NT2/D1 (cell line): ENCODE measurements around the gene FOXO6.

Experiments
- SUZ12 ChIP-seq: IDR thresholded peaks from 2 replicates; pipeline ENCODE4 v1.6.1; 2011; ENCODE audit not compliant: insufficient read length, insufficient read depth; ENCODE audit errors: extremely low read depth
- ZNF274 ChIP-seq: IDR thresholded peaks from 2 replicates; pipeline ENCODE4 v1.6.1; 2011; ENCODE audit warnings: mild to moderate bottlenecking, low read depth, low read length

DNA sequence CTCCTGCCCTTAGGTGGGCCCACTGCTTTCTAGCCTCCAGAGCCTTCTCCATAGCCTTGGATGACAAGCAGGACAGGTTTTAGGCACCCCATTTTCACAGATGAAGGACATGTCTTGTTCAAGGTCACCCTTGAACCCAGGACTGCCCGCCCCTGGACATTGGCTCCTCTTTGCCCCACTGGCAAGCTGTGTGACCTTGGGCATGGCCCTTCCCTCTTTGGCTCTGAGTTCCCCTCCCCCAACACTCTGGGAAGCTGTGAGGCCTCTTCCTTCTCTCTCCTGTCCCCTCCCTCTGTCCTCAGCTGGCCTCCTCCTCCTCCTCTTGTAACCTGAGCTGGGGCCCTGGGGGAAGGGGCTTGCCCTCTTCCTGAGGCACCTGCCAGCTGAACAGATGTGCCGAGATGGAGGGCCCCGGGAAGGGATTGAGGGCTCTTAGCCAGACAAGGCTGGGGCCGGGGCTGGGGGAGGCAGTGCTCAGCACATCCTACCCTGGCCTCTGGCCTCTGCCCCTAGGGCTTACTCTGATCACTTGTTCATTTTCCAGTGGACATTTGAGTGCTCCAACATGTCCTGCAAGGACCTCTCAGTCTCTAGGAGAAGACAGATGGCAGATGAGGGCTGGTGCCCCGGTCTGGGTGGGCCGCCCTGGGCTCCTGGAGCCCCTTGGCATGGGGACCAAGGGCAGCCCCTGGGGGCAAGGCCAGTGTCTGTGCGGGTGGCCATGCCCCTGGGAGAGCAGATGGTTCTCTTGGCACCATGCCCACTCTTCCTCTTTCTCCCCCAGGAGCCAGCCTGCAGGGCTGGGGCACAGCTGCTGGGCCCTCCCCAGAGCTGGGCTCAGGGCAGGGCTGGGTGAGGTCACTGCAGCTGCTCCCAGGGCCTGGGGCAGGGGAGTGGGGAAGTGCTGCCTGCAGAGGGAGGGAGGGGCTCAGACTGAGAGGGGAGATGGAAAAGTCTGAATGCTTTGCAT, 10.7 kb downstream of the FOXO6 start:
- no peak for TF ChIP-seq SUZ12
- TF ChIP-seq ZNF274: no peak
